ENCODE data around the gene C1orf226.

- TF ChIP-seq CTCF (IDR thresholded peaks at IDR 0.05 in 4 of 5, conservative IDR thresholded peaks at IDR 0.05 in 1 of 5), result no peak
- TF ChIP-seq POLR2A (IDR thresholded peaks at IDR 0.05), result no peak
Measured at GRCh38 chr1:162422662-162423375, 41.3 kb downstream of the C1orf226 start.

Data from gastrocnemius medialis (tissue), 4 donors.